GM19397 (cell line): Measurements from ENCODE around the gene PPP4R3B.

Experiments used
- ATAC-seq: cut with Tn5 transposase; IDR thresholded peaks from one replicate; pipeline ENCODE4 v1.9.1; 2021; ENCODE audit warnings: mild to moderate bottlenecking, moderate library complexity; ENCODE audit not compliant: unreplicated experiment

The PPP4R3B gene

GRCh38 chr2:55617175-55618024 is at the start of gene PPP4R3B:
TSS of gene PPP4R3B (minus strand) at chr2:55617622. CDS start at chr2:55617285, 337 bp downstream.
- peak; percentile 88 for ATAC-seq

- no peak for ATAC-seq
Observed at GRCh38 chr2:55653255-55653654, 35.8 kb upstream of the PPP4R3B start.

GRCh38 chr2:55649211-55649610 is 31.8 kb upstream of the PPP4R3B start:
- no peak for ATAC-seq

- ATAC-seq = no peak
Observed at GRCh38 chr2:55636831-55637230, 19.4 kb upstream of the PPP4R3B start.

- no peak for ATAC-seq
Observed at GRCh38 chr2:55628931-55629330, 11.5 kb upstream of the PPP4R3B start.

- no peak for ATAC-seq
Observed at GRCh38 chr2:55627915-55628314, 10.5 kb upstream of the PPP4R3B start.

- ATAC-seq = no peak
Observed at GRCh38 chr2:55621802-55622201, 4.4 kb upstream of the PPP4R3B start.

GRCh38 chr2:55620123-55620779 is 2.8 kb upstream of the PPP4R3B start:
- ATAC-seq = no peak

- ATAC-seq = peak; percentile 31
Observed at GRCh38 chr2:55618275-55619055, 1.0 kb upstream of the PPP4R3B start.

- ATAC-seq = no peak
Observed at GRCh38 chr2:55618025-55618274, 528 bp upstream of the PPP4R3B start.

GRCh38 chr2:55616551-55617174 is 759 bp downstream of the PPP4R3B start:
- ATAC-seq = peak; percentile 13

GRCh38 chr2:55611997-55612396 is 5.4 kb downstream of the PPP4R3B start:
- no peak for ATAC-seq

- no peak for ATAC-seq
Observed at GRCh38 chr2:55610954-55611743, 6.3 kb downstream of the PPP4R3B start.

GRCh38 chr2:55609938-55610578 is 7.4 kb downstream of the PPP4R3B start:
- no peak for ATAC-seq

- ATAC-seq = no peak
Observed at GRCh38 chr2:55609193-55609794, 8.1 kb downstream of the PPP4R3B start.

- no peak for ATAC-seq
Observed at GRCh38 chr2:55607717-55608116, 9.7 kb downstream of the PPP4R3B start.

GRCh38 chr2:55604027-55604565 is 13.3 kb downstream of the PPP4R3B start:
- no peak for ATAC-seq

- ATAC-seq = no peak
Observed at GRCh38 chr2:55601849-55602248, 15.6 kb downstream of the PPP4R3B start.

GRCh38 chr2:55598056-55598795 is 19.2 kb downstream of the PPP4R3B start:
- ATAC-seq = no peak
